Activated CD4-positive, alpha-beta T cell treated with anti-CD3 and anti-CD28 coated beads, Interleukin-2, amount 10 ng/mL, durations not matched to agents 7 days and 5 days (primary cell): ENCODE results near the gene FAM20C. TPM values are rescaled to one million over a fixed set of nuclear protein-coding genes. Genes with fewer than 3 reads are reported as not detected.
"Not testable (repeated sequence)": the region's sequence is repeated elsewhere in the genome, so short reads cannot be mapped to it uniquely, and the experiment has no call there.

Experiments used
- CTCF ChIA-PET: fragments of 350-600 bp; sonication (Branson Sonifier 250); formaldehyde crosslinking; loops from one replicate; lab custom pipeline; 2021; ENCODE audit warnings: antibody characterized with exemption; lab: Charles Lee
- POLR2A ChIA-PET: fragments of 350-600 bp; sonication (Branson Sonifier 250); formaldehyde crosslinking; loops from one replicate; lab custom pipeline; 2021; ENCODE audit warnings: antibody characterized with exemption; lab: Charles Lee
- DNase-seq: peaks from one replicate; pipeline ENCODE4 v3.0.0-alpha.2; 2020
- H3K27ac Mint-ChIP-seq: one replicate; pipeline ENCODE4 v1.8.0; 2021; ENCODE audit warnings: mild to moderate bottlenecking, moderate library complexity, mixed read lengths
- H3K27me3 Mint-ChIP-seq: one replicate; pipeline ENCODE4 v1.8.0; 2021; ENCODE audit warnings: mixed read lengths
- H3K36me3 Mint-ChIP-seq: one replicate; pipeline ENCODE4 v1.8.0; 2021; ENCODE audit warnings: low read depth, mixed read lengths
- H3K4me1 Mint-ChIP-seq: one replicate; pipeline ENCODE4 v1.8.0; 2021; ENCODE audit warnings: mixed read lengths
- H3K4me3 Mint-ChIP-seq: one replicate; pipeline ENCODE4 v1.8.0; 2021; ENCODE audit warnings: mild to moderate bottlenecking, moderate library complexity, mixed read lengths
- H3K9me3 Mint-ChIP-seq: one replicate; pipeline ENCODE4 v1.8.0; 2021; ENCODE audit warnings: mixed read lengths
- total RNA-seq, 2 experiments: library from RNA; stranded (reverse); gene quantifications; one replicate each; pipeline ENCODE4 v1.2.3, GENCODE V29; 2021

FAM20C gene
- total RNA-seq, 2 experiments from 2014 or later: 0.29 to 0.47 TPM

GRCh38 chr7:204326-204725 is 12.0 kb downstream of the FAM20C start:
- ChIA-PET CTCF (no interaction called here), POLR2A (no interaction called here)
- H3K36me3 Mint-ChIP-seq: no peaks in the 10 kb centered on the region
- no peaks in the 10 kb centered on the region for H3K4me1 Mint-ChIP-seq
- H3K27me3 Mint-ChIP-seq: no peaks in the 10 kb centered on the region
- no peak overlapping the region for H3K27ac Mint-ChIP-seq
- H3K9me3 Mint-ChIP-seq: peaks cover 3% of the 10 kb centered on the region
- DNase-seq: no peak
- H3K4me3 Mint-ChIP-seq: no peak overlapping the region

GRCh38 chr7:205115-206010 is 13.0 kb downstream of the FAM20C start:
- Mint-ChIP-seq H3K9me3 (peaks cover 3% of the 10 kb centered on the region), H3K36me3 (no peaks in the 10 kb centered on the region), H3K27ac (no peak overlapping the region), H3K4me1 (no peaks in the 10 kb centered on the region), H3K27me3 (no peaks in the 10 kb centered on the region), H3K4me3 (no peak overlapping the region)
- CTCF ChIA-PET: no interaction called here
- POLR2A ChIA-PET: no interaction called here
- DNase-seq: no peak

- H3K4me3 Mint-ChIP-seq, H3K27ac Mint-ChIP-seq, POLR2A ChIA-PET, H3K4me1 Mint-ChIP-seq, DNase-seq, CTCF ChIA-PET, H3K27me3 Mint-ChIP-seq, H3K9me3 Mint-ChIP-seq, H3K36me3 Mint-ChIP-seq: not testable (repeated sequence)
Measured at GRCh38 chr7:206351-206750, 14.0 kb downstream of the FAM20C start.

GRCh38 chr7:207418-208129 is 15.2 kb downstream of the FAM20C start:
- H3K4me1 Mint-ChIP-seq: no peaks in the 10 kb centered on the region
- CTCF ChIA-PET: interaction anchor here (0.8 to 1.1 kb wide), 2 partner anchors 10 to 56 kb away, joined by 3 read pairs; no protein-coding TSS in a partner anchor
- DNase-seq: no peak
- H3K4me3 Mint-ChIP-seq: no peak overlapping the region
- H3K9me3 Mint-ChIP-seq: peaks cover 3% of the 10 kb centered on the region
- POLR2A ChIA-PET: no interaction called here
- no peak overlapping the region for H3K27ac Mint-ChIP-seq
- no peaks in the 10 kb centered on the region for H3K36me3 Mint-ChIP-seq
- no peaks in the 10 kb centered on the region for H3K27me3 Mint-ChIP-seq

GRCh38 chr7:208130-208673 is 15.8 kb downstream of the FAM20C start:
- H3K4me3 Mint-ChIP-seq: no peak overlapping the region
- H3K36me3 Mint-ChIP-seq: no peaks in the 10 kb centered on the region
- CTCF ChIA-PET: interaction anchor here (1.1 kb wide), 1 partner anchor 10 kb away, joined by 3 read pairs; no protein-coding TSS in a partner anchor
- POLR2A ChIA-PET: interaction anchor here (0.5 kb wide), 1 partner anchor 664 kb away, joined by 3 read pairs; no protein-coding TSS in a partner anchor
- no peak for DNase-seq
- H3K4me1 Mint-ChIP-seq: no peaks in the 10 kb centered on the region
- H3K9me3 Mint-ChIP-seq: peaks cover 3% of the 10 kb centered on the region
- H3K27me3 Mint-ChIP-seq: no peaks in the 10 kb centered on the region
- H3K27ac Mint-ChIP-seq: no peak overlapping the region

GRCh38 chr7:208816-209215 is 16.4 kb downstream of the FAM20C start:
- no peaks in the 10 kb centered on the region for H3K36me3 Mint-ChIP-seq
- H3K9me3 Mint-ChIP-seq: peaks cover 3% of the 10 kb centered on the region
- DNase-seq: no peak
- POLR2A ChIA-PET: interaction anchor here (0.5 kb wide), 1 partner anchor 663 kb away, joined by 3 read pairs; no protein-coding TSS in a partner anchor
- no peaks in the 10 kb centered on the region for H3K4me1 Mint-ChIP-seq
- no peak overlapping the region for H3K27ac Mint-ChIP-seq
- H3K27me3 Mint-ChIP-seq: no peaks in the 10 kb centered on the region
- CTCF ChIA-PET: interaction anchor here (1.1 kb wide), 1 partner anchor 9 kb away, joined by 3 read pairs; no protein-coding TSS in a partner anchor
- H3K4me3 Mint-ChIP-seq: no peak overlapping the region

GRCh38 chr7:209416-209815 is 17.0 kb downstream of the FAM20C start:
- POLR2A ChIA-PET: no interaction called here
- H3K36me3 Mint-ChIP-seq: no peaks in the 10 kb centered on the region
- no peak overlapping the region for H3K4me3 Mint-ChIP-seq
- no peak overlapping the region for H3K27ac Mint-ChIP-seq
- no peaks in the 10 kb centered on the region for H3K27me3 Mint-ChIP-seq
- no peak for DNase-seq
- peaks cover 3% of the 10 kb centered on the region for H3K9me3 Mint-ChIP-seq
- no peaks in the 10 kb centered on the region for H3K4me1 Mint-ChIP-seq
- CTCF ChIA-PET: no interaction called here

GRCh38 chr7:209906-210305 is 17.5 kb downstream of the FAM20C start:
- ChIA-PET POLR2A (no interaction called here), CTCF (no interaction called here)
- peaks cover 3% of the 10 kb centered on the region for H3K9me3 Mint-ChIP-seq
- DNase-seq: no peak
- no peaks in the 10 kb centered on the region for H3K36me3 Mint-ChIP-seq
- no peak overlapping the region for H3K27ac Mint-ChIP-seq
- no peaks in the 10 kb centered on the region for H3K27me3 Mint-ChIP-seq
- H3K4me3 Mint-ChIP-seq: no peak overlapping the region
- H3K4me1 Mint-ChIP-seq: no peaks in the 10 kb centered on the region

GRCh38 chr7:210401-210925 is 18.1 kb downstream of the FAM20C start:
- no peak for DNase-seq
- Mint-ChIP-seq H3K27ac (no peak overlapping the region), H3K9me3 (peaks cover 3% of the 10 kb centered on the region), H3K4me3 (no peak overlapping the region), H3K27me3 (no peaks in the 10 kb centered on the region), H3K4me1 (no peaks in the 10 kb centered on the region), H3K36me3 (no peaks in the 10 kb centered on the region)
- POLR2A ChIA-PET: no interaction called here
- CTCF ChIA-PET: no interaction called here

GRCh38 chr7:211033-211714 is 18.8 kb downstream of the FAM20C start:
- CTCF ChIA-PET: no interaction called here
- Mint-ChIP-seq H3K27me3 (no peaks in the 10 kb centered on the region), H3K9me3 (peaks cover 3% of the 10 kb centered on the region), H3K4me3 (no peak overlapping the region), H3K4me1 (no peaks in the 10 kb centered on the region), H3K27ac (no peak overlapping the region), H3K36me3 (no peaks in the 10 kb centered on the region)
- POLR2A ChIA-PET: no interaction called here
- no peak for DNase-seq

GRCh38 chr7:211715-212058 is 19.3 kb downstream of the FAM20C start:
- Mint-ChIP-seq H3K36me3 (no peaks in the 10 kb centered on the region), H3K4me3 (no peak overlapping the region), H3K27ac (no peak overlapping the region), H3K27me3 (no peaks in the 10 kb centered on the region), H3K4me1 (no peaks in the 10 kb centered on the region), H3K9me3 (no peaks in the 10 kb centered on the region)
- no peak for DNase-seq
- ChIA-PET POLR2A (no interaction called here), CTCF (no interaction called here)

GRCh38 chr7:212754-213153 is 20.4 kb downstream of the FAM20C start:
- no peak for DNase-seq
- Mint-ChIP-seq H3K4me1 (no peaks in the 10 kb centered on the region), H3K27ac (no peak overlapping the region), H3K4me3 (no peak overlapping the region), H3K36me3 (no peaks in the 10 kb centered on the region), H3K27me3 (no peaks in the 10 kb centered on the region), H3K9me3 (no peaks in the 10 kb centered on the region)
- ChIA-PET POLR2A (no interaction called here), CTCF (no interaction called here)
